Upper lobe of left lung (tissue), 6 donors: ENCODE data around the gene PRKG1. TPM values are rescaled to one million over a fixed set of nuclear protein-coding genes. Genes with fewer than 3 reads are reported as not detected.

ENCODE experiments used
- ATAC-seq, 2 donors: fragments of 200-7000 bp; cut with Tn5 transposase; one replicate each; pipeline ENCODE4 v1.9.1; 2022; ENCODE audit warnings: mild to moderate bottlenecking in 2 of 2, moderate library complexity in 2 of 2; ENCODE audit not compliant: low FRiP score in 2 of 2
- DNase-seq, 2 donors: peaks; one replicate each; pipeline ENCODE4 v3.0.0-alpha.2; 2019 to 2020
- H3K27ac ChIP-seq, 4 donors: fragments of 200-600 bp; sonication (generic); one replicate each; pipeline ENCODE4 v1.5.1; 2016 to 2019
- H3K27me3 ChIP-seq, 4 donors: fragments of 200-600 bp; sonication (generic); one replicate each; pipeline ENCODE4 v1.5.1; 2017 to 2019
- H3K36me3 ChIP-seq, 4 donors: fragments of 200-600 bp; sonication (generic); one replicate each; pipeline ENCODE4 v1.5.1; 2016 to 2019
- H3K4me1 ChIP-seq, 4 donors: fragments of 200-600 bp; sonication (generic); one replicate each; pipeline ENCODE4 v1.5.1; 2018 to 2019
- H3K4me3 ChIP-seq, 4 donors: fragments of 200-600 bp; sonication (generic); one replicate each; pipeline ENCODE4 v1.5.1; 2017 to 2019; ENCODE audit warnings: mild to moderate bottlenecking in 2 of 4, moderate library complexity in 1 of 4
- H3K9me3 ChIP-seq, 4 donors: fragments of 200-600 bp; sonication (generic); one replicate each; pipeline ENCODE4 v1.5.1; 2018 to 2019
- EP300 ChIP-seq, 4 donors: sonication (generic); formaldehyde crosslinking; IDR thresholded peaks; one replicate each; pipeline ENCODE4 v1.5.1; 2017; ENCODE audit warnings: antibody characterized with exemption in 4 of 4, control low read depth in 2 of 4
- POLR2A ChIP-seq, 4 donors: fragments of 450-650 bp; IDR thresholded peaks; one replicate each; pipeline ENCODE4 v1.5.1; 2016 to 2017; ENCODE audit warnings: antibody characterized with exemption in 4 of 4, mild to moderate bottlenecking in 2 of 4
- POLR2AphosphoS5 ChIP-seq, 2 donors: sonication (generic); formaldehyde crosslinking; IDR thresholded peaks; one replicate each; pipeline ENCODE4 v1.5.1; 2017; ENCODE audit warnings: antibody characterized with exemption in 2 of 2
- WGBS, 2 donors: methylation state at CpG; one replicate each; pipeline ENCODE4 v1.1.5; 2017 to 2018; 5-methylcytosine and 5-hydroxymethylcytosine counted together
- total RNA-seq, 6 donors: library from RNA; depleted of rRNA in 4 of 6; stranded (reverse); fragments of >200 nt in 4 of 6; gene quantifications; one replicate each; pipeline versions ENCODE4 v1.1.0 to v1.2.1, GENCODE V29; 2016 to 2021
- TF ChIP-seq, protein P1 (sequence below), 6 experiments: fragments of 450-650 bp in 4 of 6; fragments of 200-600 bp in 2 of 6; sonication (generic) in 2 of 6; IDR thresholded peaks; one replicate each; pipeline ENCODE4 v1.5.1; 2016 to 2019; ENCODE audit warnings: antibody characterized with exemption in 6 of 6
- donor health status: DM: no; HTN: no; CAD: no; lungs with moderate emphysema.
- donor health status: DM: no; HTN: yes; CAD: no; lungs with severe emphysema.

Gene PRKG1
- total RNA-seq, 6 donors from 2014 or later: 12.9 to 43.0 (median 25.0) TPM

DNA sequence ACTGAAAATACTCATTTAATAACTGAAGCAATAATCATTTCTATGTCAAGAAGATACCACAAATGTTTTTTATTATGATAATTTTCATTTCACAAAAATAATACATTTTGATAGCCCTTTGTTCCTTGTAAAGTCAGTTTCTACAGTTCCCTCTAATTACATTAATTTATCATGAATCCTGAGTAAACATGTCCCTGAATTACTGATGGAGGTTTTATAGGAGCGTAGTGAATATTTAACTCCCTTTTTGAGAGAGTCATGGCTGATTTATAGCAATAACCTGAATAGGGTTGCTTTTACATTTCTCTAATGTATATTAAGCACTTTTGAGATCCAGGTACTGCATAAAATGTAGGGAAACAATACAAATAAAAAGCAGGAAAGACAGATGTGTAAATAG lies 1023.8 kb downstream of the PRKG1 start:
- Histone ChIP-seq H3K27me3 (no peaks in the 10 kb centered on the region), H3K9me3 (no peaks in the 10 kb centered on the region), H3K4me3 (no peak overlapping the region), H3K36me3 (no peaks in the 10 kb centered on the region), H3K27ac (no peak overlapping the region), H3K4me1 (no peaks in the 10 kb centered on the region)
- ATAC-seq: no peak
- no peak for DNase-seq
- WGBS, 2 donors: 77 to 92% methylated on average over 1 of the region's 1 CpG
- TF ChIP-seq POLR2A (IDR thresholded peaks at IDR 0.05) (no peak), POLR2AphosphoS5 (IDR thresholded peaks at IDR 0.05) (no peak), EP300 (IDR thresholded peaks at IDR 0.05) (no peak)
- TF ChIP-seq, protein P1, sequence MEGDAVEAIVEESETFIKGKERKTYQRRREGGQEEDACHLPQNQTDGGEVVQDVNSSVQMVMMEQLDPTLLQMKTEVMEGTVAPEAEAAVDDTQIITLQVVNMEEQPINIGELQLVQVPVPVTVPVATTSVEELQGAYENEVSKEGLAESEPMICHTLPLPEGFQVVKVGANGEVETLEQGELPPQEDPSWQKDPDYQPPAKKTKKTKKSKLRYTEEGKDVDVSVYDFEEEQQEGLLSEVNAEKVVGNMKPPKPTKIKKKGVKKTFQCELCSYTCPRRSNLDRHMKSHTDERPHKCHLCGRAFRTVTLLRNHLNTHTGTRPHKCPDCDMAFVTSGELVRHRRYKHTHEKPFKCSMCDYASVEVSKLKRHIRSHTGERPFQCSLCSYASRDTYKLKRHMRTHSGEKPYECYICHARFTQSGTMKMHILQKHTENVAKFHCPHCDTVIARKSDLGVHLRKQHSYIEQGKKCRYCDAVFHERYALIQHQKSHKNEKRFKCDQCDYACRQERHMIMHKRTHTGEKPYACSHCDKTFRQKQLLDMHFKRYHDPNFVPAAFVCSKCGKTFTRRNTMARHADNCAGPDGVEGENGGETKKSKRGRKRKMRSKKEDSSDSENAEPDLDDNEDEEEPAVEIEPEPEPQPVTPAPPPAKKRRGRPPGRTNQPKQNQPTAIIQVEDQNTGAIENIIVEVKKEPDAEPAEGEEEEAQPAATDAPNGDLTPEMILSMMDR (IDR thresholded peaks at IDR 0.05): no peak

DNA sequence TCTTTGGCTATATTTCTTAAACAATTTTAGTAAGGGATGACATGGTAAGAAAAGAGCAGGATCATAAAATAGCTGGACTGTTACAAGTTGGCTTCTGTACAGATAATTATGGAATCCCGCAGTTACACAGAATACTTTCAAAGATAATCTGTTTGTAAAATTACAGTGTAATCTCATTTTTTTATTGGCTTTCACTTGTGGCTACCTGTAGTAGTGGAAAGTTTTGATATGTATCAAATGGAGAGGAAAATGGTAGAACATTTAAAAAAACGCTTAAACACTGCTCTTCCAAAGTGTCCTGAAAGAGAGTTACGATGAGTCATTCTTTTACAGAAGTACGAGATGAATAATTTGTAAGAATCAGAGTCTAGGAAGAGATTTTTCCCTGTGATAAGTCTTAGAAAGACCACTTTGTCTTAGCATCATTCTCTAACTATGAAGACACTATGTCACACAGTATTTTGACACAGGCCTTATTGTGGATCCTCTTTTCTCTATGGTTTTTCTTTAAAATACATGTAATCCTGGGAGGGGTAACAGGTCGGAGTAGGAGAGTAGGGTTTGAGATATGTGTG lies 1024.8 kb downstream of the PRKG1 start:
- H3K4me1 ChIP-seq: no peaks in the 10 kb centered on the region
- H3K9me3 ChIP-seq: no peaks in the 10 kb centered on the region
- H3K36me3 ChIP-seq: no peaks in the 10 kb centered on the region
- no peaks in the 10 kb centered on the region for H3K27me3 ChIP-seq
- ATAC-seq (no peak), DNase-seq (no peak)
- H3K4me3 ChIP-seq: no peak overlapping the region
- H3K27ac ChIP-seq: no peak overlapping the region
- WGBS, 2 donors: 83 to 85% methylated on average over 5 of the region's 5 CpGs
- TF ChIP-seq EP300 (IDR thresholded peaks at IDR 0.05) (no peak), POLR2AphosphoS5 (IDR thresholded peaks at IDR 0.05) (no peak), POLR2A (IDR thresholded peaks at IDR 0.05) (no peak)
- TF ChIP-seq, protein P1 (IDR thresholded peaks at IDR 0.05): no peak

DNA sequence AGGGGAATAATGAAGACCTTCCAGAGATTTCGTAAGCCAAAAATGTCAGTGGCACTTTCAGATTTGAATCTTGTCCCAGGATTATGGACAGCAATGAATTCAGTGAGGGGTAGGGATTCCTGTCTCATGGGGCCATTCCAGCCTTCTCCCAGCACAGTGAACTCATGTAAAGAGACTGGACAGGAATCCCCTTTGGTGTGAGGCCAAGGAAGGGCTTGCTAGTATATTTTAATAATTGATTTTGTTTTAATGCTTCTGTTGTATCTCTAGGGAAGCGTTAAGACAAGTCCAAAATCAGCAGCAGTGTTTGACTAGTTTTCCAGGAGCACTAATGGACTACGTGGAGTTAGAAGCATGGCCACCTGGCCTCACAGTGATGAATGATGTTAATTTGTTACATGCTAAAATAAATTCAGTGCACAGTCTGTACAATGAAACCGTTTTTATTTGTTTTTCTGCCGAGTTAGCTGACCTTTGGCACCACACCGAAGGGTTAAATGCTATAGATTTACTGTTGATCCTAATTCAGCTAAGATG lies 1025.8 kb downstream of the PRKG1 start:
- TF ChIP-seq EP300 (IDR thresholded peaks at IDR 0.05): no peak
- TF ChIP-seq, protein P1 (IDR thresholded peaks at IDR 0.05): no peak
- no peak for TF ChIP-seq POLR2AphosphoS5 (IDR thresholded peaks at IDR 0.05)
- TF ChIP-seq POLR2A (IDR thresholded peaks at IDR 0.05): no peak
- Histone ChIP-seq H3K36me3 (no peaks in the 10 kb centered on the region), H3K27ac (no peak overlapping the region), H3K9me3 (no peaks in the 10 kb centered on the region), H3K4me1 (no peaks in the 10 kb centered on the region), H3K4me3 (no peak overlapping the region), H3K27me3 (no peaks in the 10 kb centered on the region)
- ATAC-seq (no peak), DNase-seq (no peak)
- 79 to 80% methylated on average over 6 of the region's 6 CpGs for WGBS, 2 donors

DNA sequence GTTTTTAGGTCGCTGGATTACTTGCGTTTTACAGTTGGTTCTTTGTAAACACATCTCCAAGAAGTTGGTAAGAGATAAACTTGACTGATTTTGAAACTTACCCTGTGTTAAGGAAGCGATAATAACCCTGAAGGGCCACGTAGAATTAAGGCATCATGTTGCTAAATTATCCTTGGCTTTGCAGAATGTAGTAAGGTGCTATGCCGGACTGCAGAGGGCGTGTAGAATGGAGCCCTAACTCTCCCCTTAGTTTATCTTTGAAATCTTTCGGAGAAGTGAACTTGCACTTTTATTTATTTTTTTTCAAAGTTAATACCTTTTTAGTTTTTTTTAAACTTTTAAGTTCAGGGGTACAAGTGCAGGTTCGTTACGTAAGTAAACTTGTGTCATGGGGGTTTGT lies 1031.0 kb downstream of the PRKG1 start:
- Histone ChIP-seq H3K27me3 (no peaks in the 10 kb centered on the region), H3K4me1 (no peaks in the 10 kb centered on the region), H3K36me3 (no peaks in the 10 kb centered on the region), H3K9me3 (no peaks in the 10 kb centered on the region), H3K27ac (no peak overlapping the region), H3K4me3 (no peak overlapping the region)
- 90 to 91% methylated on average over 9 of the region's 9 CpGs for WGBS, 2 donors
- ATAC-seq (no peak), DNase-seq (no peak)
- TF ChIP-seq POLR2AphosphoS5 (IDR thresholded peaks at IDR 0.05): no peak
- no peak for TF ChIP-seq EP300 (IDR thresholded peaks at IDR 0.05)
- TF ChIP-seq POLR2A (IDR thresholded peaks at IDR 0.05): no peak
- TF ChIP-seq, protein P1 (IDR thresholded peaks at IDR 0.05): no peak

DNA sequence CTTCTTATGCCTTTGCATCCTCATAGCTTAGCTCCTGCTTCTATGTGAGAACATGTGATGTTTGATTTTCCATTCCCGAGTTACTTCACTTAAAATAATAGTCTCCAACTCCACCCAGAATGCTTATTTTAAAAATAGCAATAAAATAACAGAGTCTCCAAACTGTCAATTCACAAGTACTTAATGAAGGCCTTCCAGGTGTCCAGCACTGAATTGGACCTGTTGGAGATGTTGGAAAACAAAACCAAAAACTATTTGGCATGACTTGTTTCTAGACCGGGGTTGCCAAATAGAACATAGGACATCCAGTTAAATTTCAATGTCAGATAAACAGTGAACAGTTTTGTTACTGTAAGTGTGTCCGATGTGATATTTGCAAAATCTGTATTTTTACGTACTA lies 1031.7 kb downstream of the PRKG1 start:
- DNase-seq: no peak
- no peak for TF ChIP-seq EP300 (IDR thresholded peaks at IDR 0.05)
- TF ChIP-seq, protein P1 (IDR thresholded peaks at IDR 0.05): no peak
- no peak for TF ChIP-seq POLR2AphosphoS5 (IDR thresholded peaks at IDR 0.05)
- TF ChIP-seq POLR2A (IDR thresholded peaks at IDR 0.05): no peak
- no peak overlapping the region for H3K27ac ChIP-seq
- H3K9me3 ChIP-seq: no peaks in the 10 kb centered on the region
- no peak for ATAC-seq
- no peak overlapping the region for H3K4me3 ChIP-seq
- no peaks in the 10 kb centered on the region for H3K27me3 ChIP-seq
- WGBS, 2 donors: 77 to 93% methylated on average over 4 of the region's 4 CpGs
- no peaks in the 10 kb centered on the region for H3K36me3 ChIP-seq
- no peaks in the 10 kb centered on the region for H3K4me1 ChIP-seq
